AG09309 (cell line): ENCODE results near the gene IQCE.

ENCODE experiments used
- DNase-seq: peaks from one replicate; pipeline ENCODE4 v3.0.0-alpha.2; 2010; ENCODE audit warnings: low read depth
- H3K4me3 ChIP-seq: 2 replicates; pipeline ENCODE4 v1.5.1; 2011; ENCODE audit warnings: mild to moderate bottlenecking, low read depth, low read length, moderate library complexity; ENCODE audit not compliant: control insufficient read depth
- CTCF ChIP-seq: IDR thresholded peaks from 2 replicates; pipeline ENCODE4 v1.5.1; 2011; ENCODE audit warnings: mild to moderate bottlenecking, low read depth, low read length, inconsistent platforms; ENCODE audit not compliant: insufficient read depth, control insufficient read depth; ENCODE audit errors: missing control alignments

IQCE gene

GRCh38 chr7:2602406-2603043, 43.7 kb downstream of the IQCE start:
- DNase-seq, result no peak
- no peak for TF ChIP-seq CTCF
- H3K4me3 ChIP-seq, result no peak overlapping the region

DNA sequence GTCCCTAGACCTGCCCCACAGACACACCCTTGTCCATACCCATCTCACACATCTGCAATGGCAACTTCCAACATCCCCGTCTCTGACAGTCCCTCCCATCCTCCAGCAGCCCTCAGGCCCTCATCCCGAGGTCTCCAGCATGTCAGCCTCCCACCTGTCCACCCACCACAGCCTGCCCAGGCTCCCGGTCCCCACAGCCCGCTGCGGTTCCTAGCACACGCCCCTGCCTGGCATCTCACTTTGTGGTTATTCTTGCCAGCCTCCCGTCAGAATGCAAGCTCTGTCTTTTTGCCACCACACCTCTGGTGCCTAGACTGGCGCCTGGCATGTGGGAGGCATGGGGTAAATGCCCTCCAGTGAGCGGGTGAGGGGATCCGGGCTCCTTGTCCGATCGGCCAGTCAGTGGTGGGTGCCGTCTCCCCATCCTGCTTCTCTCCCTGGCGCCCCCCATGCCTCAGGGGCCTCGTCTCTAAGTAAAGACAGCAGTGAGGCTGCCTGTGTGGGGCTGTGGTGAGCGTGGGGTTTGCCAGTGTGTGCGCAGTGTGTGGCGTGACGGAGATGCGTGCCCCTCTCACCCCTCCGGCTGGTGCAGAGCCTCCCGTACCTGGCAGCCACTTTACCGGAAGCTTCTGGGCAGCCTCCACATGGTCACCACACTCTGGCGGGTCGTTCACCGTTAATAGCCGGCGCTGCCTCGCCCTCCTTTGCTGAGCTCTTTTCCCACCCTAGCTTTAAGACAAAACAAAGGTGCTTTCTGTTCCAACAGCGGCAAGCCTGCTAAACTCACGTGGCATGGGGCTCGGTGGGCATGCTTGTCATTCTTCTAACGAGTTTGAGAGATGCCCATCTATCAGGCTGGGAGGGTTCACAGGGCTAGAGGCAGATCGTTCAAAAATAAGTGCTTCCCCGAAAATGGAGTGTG, 44.5 kb downstream of the IQCE start:
- no peak for DNase-seq

DNA sequence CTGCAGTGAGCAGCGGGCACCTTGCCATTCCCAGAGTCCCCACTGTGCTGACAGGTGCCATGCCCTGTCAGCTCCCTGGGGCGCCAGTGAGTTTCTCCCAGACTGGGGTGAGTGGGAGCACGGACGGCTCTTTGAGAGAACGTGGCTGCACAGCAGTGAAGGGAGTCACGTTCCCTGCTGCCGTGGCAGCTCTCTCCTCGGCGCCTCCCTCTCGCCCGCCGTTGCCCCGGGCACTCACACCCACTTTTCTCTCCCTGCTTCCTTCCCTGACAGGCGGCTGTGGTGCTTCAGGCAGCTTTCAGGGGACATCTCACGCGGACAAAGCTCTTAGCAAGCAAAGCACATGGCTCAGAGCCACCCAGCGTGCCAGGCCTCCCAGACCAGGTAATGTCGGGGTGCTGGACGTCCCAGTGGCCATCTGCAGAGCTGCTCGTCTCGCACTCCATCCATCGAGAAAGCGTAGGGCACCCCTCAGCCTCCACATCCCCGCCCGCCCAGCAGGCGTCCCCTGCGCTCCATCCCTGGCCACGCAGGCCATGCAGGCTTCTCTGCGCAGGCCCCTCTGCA, 45.9 kb downstream of the IQCE start:
- no peak overlapping the region for H3K4me3 ChIP-seq
- DNase-seq, result no peak
- TF ChIP-seq CTCF, result no peak

More for the DNA sequence above, 44.5 kb downstream of the IQCE start:
- no peak for TF ChIP-seq CTCF
- H3K4me3 ChIP-seq, result no peak overlapping the region

DNA sequence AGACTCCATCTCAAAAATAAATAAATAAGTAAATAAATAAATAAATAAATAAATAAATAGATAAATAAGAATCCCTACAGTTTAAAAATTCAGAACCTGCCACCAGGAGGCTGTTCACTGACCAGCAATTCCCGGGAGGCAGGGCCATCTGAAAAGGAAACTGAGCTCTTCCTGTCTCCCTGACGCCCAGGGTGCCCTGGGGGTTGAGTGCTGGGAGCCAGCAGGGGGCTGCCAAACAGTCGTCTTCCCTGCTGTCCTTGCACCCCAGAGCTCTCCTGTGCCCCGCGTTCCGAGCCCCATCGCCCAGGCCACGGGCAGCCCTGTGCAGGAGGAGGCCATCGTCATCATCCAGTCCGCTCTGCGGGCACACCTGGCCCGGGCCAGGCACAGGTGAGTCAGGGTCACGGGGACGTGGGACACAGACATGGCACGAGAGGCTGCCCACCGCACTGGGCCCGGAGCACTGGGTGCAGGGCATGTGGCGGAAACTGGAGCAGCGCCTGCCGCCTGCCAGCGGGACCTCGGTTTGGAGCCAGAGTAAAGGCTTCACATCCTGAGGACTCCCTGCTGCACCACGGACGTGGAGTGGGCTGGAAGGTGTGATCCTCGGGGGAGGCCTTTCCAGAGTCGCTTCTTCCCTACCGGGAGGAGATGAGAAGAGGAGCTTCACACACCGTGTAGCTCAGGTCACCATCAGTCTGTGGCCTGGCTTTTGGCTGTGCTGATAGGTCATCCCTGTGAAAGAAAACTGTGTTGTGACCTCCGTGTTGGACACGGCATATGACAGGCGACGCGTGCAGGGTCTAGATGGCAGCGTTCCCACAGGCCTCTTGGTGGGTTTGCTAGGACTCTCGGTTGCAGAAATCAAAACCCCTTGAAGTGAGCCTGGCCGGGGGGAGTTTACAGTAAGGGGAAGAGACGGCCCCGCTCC, 47.1 kb downstream of the IQCE start:
- no peak for DNase-seq
- TF ChIP-seq CTCF, result no peak
- H3K4me3 ChIP-seq, result no peak overlapping the region

DNA sequence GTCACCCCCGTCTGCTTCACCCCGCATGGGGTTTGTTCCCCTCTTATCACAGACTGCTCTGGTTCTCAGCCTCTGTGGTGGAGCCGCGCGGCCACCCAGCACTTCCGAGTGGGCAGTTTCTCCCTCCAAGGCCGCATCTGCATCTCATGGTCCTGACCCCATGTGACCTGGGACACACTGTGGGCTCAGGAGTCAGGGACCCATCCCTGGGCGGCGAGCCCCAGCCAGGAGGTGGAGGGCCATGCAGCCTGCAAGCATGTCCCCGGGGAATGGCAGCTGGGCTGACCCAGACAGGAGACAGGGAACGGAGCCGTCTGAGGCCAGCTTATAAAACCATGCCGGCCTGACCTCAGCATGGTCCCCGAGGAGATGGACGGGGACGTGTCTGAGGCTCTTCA, 47.8 kb downstream of the IQCE start:
- DNase-seq, result no peak
- no peak overlapping the region for H3K4me3 ChIP-seq
- TF ChIP-seq CTCF, result no peak
